Measurements from ENCODE around the gene LRRC28.
A peak's percentile ranks its signal among the peaks of the same experiment; 100 is the strongest.

LRRC28 gene

GRCh38 chr15:99250001-99250400, 1.3 kb upstream of the LRRC28 start:
- no peak for DNase-seq

GRCh38 chr15:99250494-99250856, 806 bp upstream of the LRRC28 start:
- DNase-seq, result no peak

- no peak for DNase-seq
Observed at GRCh38 chr15:99252326-99252725, 1.0 kb downstream of the LRRC28 start.

GRCh38 chr15:99253381-99254090, 2.3 kb downstream of the LRRC28 start:
- DNase-seq, result peak; percentile 85

- no peak for DNase-seq
Observed at GRCh38 chr15:99257107-99257750, 5.9 kb downstream of the LRRC28 start.

- DNase-seq, result no peak
Observed at GRCh38 chr15:99264125-99264524, 12.8 kb downstream of the LRRC28 start.

- no peak for DNase-seq
Observed at GRCh38 chr15:99265541-99266070, 14.3 kb downstream of the LRRC28 start.

GRCh38 chr15:99267957-99268356, 16.7 kb downstream of the LRRC28 start:
- no peak for DNase-seq

- no peak for DNase-seq
Observed at GRCh38 chr15:99268431-99268830, 17.1 kb downstream of the LRRC28 start.

GRCh38 chr15:99273801-99274200, 22.5 kb downstream of the LRRC28 start:
- DNase-seq, result no peak

- DNase-seq, result no peak
Observed at GRCh38 chr15:99275061-99275460, 23.8 kb downstream of the LRRC28 start.

- DNase-seq, result no peak
Observed at GRCh38 chr15:99275525-99276128, 24.3 kb downstream of the LRRC28 start.

- DNase-seq, result no peak
Observed at GRCh38 chr15:99279290-99279689, 28.0 kb downstream of the LRRC28 start.

GRCh38 chr15:99279827-99280226, 28.5 kb downstream of the LRRC28 start:
- DNase-seq, result peak; percentile 21

GRCh38 chr15:99282121-99282520, 30.8 kb downstream of the LRRC28 start:
- DNase-seq, result peak; percentile 39

- no peak for DNase-seq
Observed at GRCh38 chr15:99282586-99282985, 31.3 kb downstream of the LRRC28 start.

GRCh38 chr15:99283717-99284116, 32.4 kb downstream of the LRRC28 start:
- no peak for DNase-seq

GRCh38 chr15:99291643-99292042, 40.4 kb downstream of the LRRC28 start:
- DNase-seq, result no peak

- DNase-seq, result no peak
Observed at GRCh38 chr15:99295840-99296239, 44.6 kb downstream of the LRRC28 start.

GRCh38 chr15:99296386-99296785, 45.1 kb downstream of the LRRC28 start:
- no peak for DNase-seq

- DNase-seq, result no peak
Observed at GRCh38 chr15:99303907-99304306, 52.6 kb downstream of the LRRC28 start.

- peak; percentile 44 for DNase-seq
Observed at GRCh38 chr15:99305761-99306505, 54.7 kb downstream of the LRRC28 start.

- no peak for DNase-seq
Observed at GRCh38 chr15:99306694-99307338, 55.5 kb downstream of the LRRC28 start.

All from EL (cell line).